ENCODE measurements around the gene PGAP1.

The PGAP1 gene

DNA sequence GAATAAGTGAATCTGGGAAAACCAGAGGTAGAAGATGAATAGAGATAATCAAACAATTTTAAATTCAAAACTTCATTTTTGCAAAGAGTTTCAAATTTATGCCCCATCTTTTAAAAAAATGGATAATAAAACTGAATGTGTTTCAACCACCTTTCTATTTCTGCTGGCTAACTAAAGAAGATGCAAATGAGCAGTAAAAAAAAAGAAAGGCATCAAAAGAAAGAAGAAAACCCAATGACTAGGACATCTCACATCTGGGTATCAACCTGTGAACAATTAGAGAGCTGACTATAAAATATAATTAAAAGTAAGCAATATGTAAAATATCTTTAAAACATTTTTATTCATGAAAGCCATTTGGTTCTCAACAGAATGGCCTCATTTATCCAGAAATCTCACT lies 2.5 kb downstream of the PGAP1 start:
- ATAC-seq (ENCODE audit: insufficient read depth, low read depth) (no peak), DNase-seq (no peak)
- Histone ChIP-seq H4K20me1 (ENCODE audit: insufficient read depth, low read length) (no peaks in the 10 kb centered on the region), H3K4me2 (ENCODE audit: insufficient read depth, low read length) (peak overlapping the region; percentile 68), H3K4me1 (ENCODE audit: insufficient read depth, low read length) (peaks cover 35% of the 10 kb centered on the region), H3K36me3 (ENCODE audit: insufficient read depth, low read length) (peaks cover 16% of the 10 kb centered on the region; the same call in 1 of the 2 replicates), H3K9ac (ENCODE audit: low read depth, low read length) (peak overlapping the region; percentile 70; the same call in 1 of the 2 replicates), H3K4me3 (ENCODE audit: low read depth in 1 of 2, low read length in 2 of 2) (peak overlapping the region in 1 of 2 experiments; percentile 82; a peak in 2 of 4 replicates), H2AFZ (ENCODE audit: low read depth, low read length) (no peak overlapping the region), H3K79me2 (ENCODE audit: insufficient read depth, low read length) (peaks cover 72% of the 10 kb centered on the region), H3K27ac (ENCODE audit: low read length) (no peak overlapping the region), H3K27me3 (ENCODE audit: insufficient read depth, low read length, poor library complexity) (no peaks in the 10 kb centered on the region), H3K9me3 (ENCODE audit: insufficient read depth, low read length, severe bottlenecking) (no peaks in the 10 kb centered on the region)
- TF ChIP-seq EZH2 (IDR thresholded peaks at IDR 0.05; ENCODE audit: borderline replicate concordance, low read depth, low read length, severe bottlenecking), result no peak
- TF ChIP-seq CTCF (IDR thresholded peaks at IDR 0.05; ENCODE audit: borderline replicate concordance, extremely low read depth, low read length, poor library complexity, severe bottlenecking), result no peak

- Histone ChIP-seq H3K27me3 (ENCODE audit: insufficient read depth, low read length, poor library complexity) (no peaks in the 10 kb centered on the region), H2AFZ (ENCODE audit: low read depth, low read length) (no peak overlapping the region), H3K4me3 (ENCODE audit: low read depth in 1 of 2, low read length in 2 of 2) (no peak overlapping the region), H4K20me1 (ENCODE audit: insufficient read depth, low read length) (no peaks in the 10 kb centered on the region), H3K4me2 (ENCODE audit: insufficient read depth, low read length) (no peak overlapping the region), H3K9ac (ENCODE audit: low read depth, low read length) (no peak overlapping the region), H3K27ac (ENCODE audit: low read length) (no peak overlapping the region), H3K79me2 (ENCODE audit: insufficient read depth, low read length) (peaks cover 55% of the 10 kb centered on the region), H3K4me1 (ENCODE audit: insufficient read depth, low read length) (peaks cover 9% of the 10 kb centered on the region), H3K9me3 (ENCODE audit: insufficient read depth, low read length, severe bottlenecking) (peaks cover 5% of the 10 kb centered on the region), H3K36me3 (ENCODE audit: insufficient read depth, low read length) (peaks cover 66% of the 10 kb centered on the region)
- DNase-seq (no peak), ATAC-seq (ENCODE audit: insufficient read depth, low read depth) (no peak)
- TF ChIP-seq CTCF (IDR thresholded peaks at IDR 0.05; ENCODE audit: borderline replicate concordance, extremely low read depth, low read length, poor library complexity, severe bottlenecking), result no peak
- TF ChIP-seq EZH2 (IDR thresholded peaks at IDR 0.05; ENCODE audit: borderline replicate concordance, low read depth, low read length, severe bottlenecking), result no peak
These were observed 7.6 kb downstream of the PGAP1 start for GRCh38 chr2:196918927-196919326.

DNA sequence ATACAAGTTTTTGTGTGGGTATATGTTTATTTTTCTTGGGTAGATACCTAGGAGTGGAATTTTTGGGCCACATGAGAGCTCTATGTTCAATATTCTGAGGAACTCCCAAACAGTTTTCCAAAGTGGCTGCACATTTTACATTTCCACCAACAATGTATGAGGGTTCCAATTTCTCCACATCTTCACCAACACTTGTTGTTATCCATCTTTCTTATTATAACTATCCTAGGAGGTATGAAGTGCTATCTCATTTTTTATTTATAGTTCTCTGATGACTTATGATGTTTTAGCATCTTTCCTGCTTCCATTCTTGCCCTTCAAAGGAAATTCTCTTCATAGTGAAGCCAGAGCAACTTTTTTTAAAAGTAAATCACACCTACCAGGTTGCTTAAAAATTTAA lies 8.7 kb downstream of the PGAP1 start:
- no peak overlapping the region for H2AFZ ChIP-seq (ENCODE audit: low read depth, low read length)
- peaks cover 43% of the 10 kb centered on the region for H3K79me2 ChIP-seq (ENCODE audit: insufficient read depth, low read length)
- TF ChIP-seq EZH2 (IDR thresholded peaks at IDR 0.05; ENCODE audit: borderline replicate concordance, low read depth, low read length, severe bottlenecking) (no peak), CTCF (IDR thresholded peaks at IDR 0.05; ENCODE audit: borderline replicate concordance, extremely low read depth, low read length, poor library complexity, severe bottlenecking) (no peak)

More for the DNA sequence above, 8.7 kb downstream of the PGAP1 start:
- no peaks in the 10 kb centered on the region; the same call in none of the 2 replicates for H3K4me1 ChIP-seq (ENCODE audit: insufficient read depth, low read length)
- H4K20me1 ChIP-seq (ENCODE audit: insufficient read depth, low read length), result no peaks in the 10 kb centered on the region
- H3K9ac ChIP-seq (ENCODE audit: low read depth, low read length), result no peak overlapping the region
- peaks cover 77% of the 10 kb centered on the region for H3K36me3 ChIP-seq (ENCODE audit: insufficient read depth, low read length)
- H3K27ac ChIP-seq (ENCODE audit: low read length), result no peak overlapping the region
- H3K9me3 ChIP-seq (ENCODE audit: insufficient read depth, low read length, severe bottlenecking), result peaks cover 5% of the 10 kb centered on the region
- DNase-seq (no peak), ATAC-seq (ENCODE audit: insufficient read depth, low read depth) (no peak)
- H3K4me3 ChIP-seq (ENCODE audit: low read depth in 1 of 2, low read length in 2 of 2), result no peak overlapping the region
- H3K4me2 ChIP-seq (ENCODE audit: insufficient read depth, low read length), result no peak overlapping the region
- no peaks in the 10 kb centered on the region for H3K27me3 ChIP-seq (ENCODE audit: insufficient read depth, low read length, poor library complexity)

All from DND-41 (cell line).